NCI-H2081 treated with DMSO at 0.1 percent for 48 hours (cell line): ENCODE measurements around the gene ZC3H14.

Experiments used
- DNase-seq: peaks from one replicate; lab custom pipeline; 2025; lab: John Stamatoyannopoulos, UW

The ZC3H14 gene

DNA sequence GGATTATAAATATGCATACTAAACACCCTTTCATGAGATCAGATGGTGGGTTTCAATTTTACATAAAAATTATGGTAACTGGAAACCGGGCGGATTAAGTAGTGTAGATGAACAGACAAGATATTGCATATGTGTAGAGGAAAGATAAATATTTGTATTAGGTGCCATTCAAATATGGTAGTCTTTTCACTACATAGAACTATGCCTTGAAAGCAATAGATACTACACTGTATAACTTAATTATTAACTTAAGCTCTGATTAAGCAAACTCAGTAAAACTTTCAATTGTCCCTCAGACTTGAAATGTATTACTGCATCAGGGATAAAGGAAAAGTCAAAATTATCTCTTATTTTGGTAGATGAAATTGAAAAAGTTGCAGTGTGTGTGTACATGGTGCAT is 10.0 kb upstream of the ZC3H14 start:
- DNase-seq: no peak

GRCh38 chr14:88553886-88554456 is 8.9 kb upstream of the ZC3H14 start:
- no peak for DNase-seq

DNA sequence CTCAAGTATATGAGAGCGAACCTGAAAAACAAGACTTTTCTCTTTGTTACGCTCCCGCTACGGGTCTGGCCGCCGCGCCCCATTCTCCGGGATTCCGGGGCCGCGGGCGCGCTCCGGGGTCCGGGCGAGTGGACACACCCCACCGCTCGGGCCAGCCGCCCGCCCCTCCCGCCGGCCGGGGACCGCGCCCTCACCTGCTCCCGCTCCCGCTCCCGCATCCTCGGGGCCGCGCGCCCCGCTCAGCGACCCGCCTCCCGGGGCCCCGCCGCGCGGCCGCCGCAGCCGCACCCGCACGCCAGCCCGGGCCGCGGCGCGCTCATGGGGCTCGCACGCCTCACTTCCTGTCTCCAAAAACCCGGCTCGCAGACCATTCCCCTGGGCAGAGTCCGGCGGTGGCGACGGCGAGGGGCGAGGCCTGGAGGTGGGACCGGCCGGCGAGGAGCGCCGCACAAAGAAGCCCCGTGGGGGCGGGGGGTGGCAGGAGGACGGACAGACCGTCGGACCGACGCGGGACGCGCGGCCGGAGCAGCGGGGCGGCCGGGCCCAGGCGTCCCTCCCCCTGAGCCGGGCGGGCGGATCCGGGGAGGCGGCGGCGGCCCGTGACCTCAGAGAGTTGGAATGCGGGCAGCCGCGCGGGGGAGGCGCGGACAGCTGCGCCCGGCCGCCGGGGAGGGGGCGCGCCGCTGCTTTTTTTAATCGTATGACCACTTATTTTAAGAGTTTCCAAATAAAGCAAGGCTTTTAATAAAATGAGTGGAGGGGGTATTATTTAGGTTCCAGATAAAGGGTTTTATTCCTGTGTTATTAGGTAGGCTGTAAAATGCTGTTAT is 8.2 kb upstream of the ZC3H14 start, which contains the start of gene PTPN21:
TSS of gene PTPN21 (minus strand) at position 551 of the 830 bp plus-strand sequence. CDS start 4,590 bp downstream, outside the sequence.
- DNase-seq: no peak

DNA sequence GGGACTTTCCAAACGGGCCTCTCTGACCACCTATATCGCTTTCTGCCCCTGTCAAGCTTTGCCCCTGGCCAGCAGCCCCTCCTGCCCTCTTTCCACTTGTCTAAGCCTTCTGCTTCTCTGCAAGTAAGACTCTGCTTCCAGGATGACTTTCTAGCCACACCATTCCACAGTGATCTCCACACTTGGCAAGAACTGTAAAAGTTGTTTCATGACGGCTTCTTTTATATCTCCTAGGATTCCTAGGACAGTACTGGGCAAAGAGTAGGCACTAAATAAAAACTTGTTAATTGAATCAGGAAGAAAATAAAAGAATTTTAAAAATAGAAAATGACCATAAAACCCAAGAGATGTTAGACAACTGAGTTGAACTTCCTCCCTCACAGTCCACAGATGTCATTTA is 6.3 kb upstream of the ZC3H14 start:
- DNase-seq: no peak

DNA sequence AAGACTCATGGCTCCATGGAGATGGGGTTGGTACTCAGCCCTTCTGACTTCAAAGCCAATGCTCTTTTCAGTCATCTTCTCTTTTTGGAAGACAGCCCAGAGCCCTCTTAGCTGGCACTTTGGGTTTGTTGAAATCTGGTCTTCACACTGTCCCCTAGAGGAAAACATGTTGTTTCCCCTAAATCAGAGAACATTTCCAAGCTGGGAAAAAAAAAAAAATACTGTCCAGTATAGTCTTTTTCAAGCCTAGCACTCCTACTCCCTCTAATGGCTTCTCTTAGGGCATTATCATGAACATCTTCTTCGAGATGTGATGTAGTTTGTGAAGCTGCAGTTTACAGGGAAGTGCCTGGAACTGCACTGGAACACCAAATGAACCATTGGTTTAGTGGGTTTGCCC is 3.0 kb upstream of the ZC3H14 start:
- DNase-seq: no peak

DNA sequence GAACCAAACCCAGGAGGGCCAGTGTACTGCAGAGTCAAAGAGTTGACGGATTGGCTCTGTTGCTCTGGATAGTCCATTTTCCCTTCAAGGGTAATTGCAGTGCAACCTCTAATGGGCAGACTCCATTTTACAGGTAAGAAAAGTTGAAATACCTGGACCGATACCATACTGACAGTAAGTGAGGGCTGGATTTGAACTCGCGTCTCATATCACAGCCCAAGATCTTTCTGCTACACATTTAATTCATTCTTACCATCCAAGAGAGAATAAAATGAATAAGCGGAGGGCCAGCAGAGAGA is 356 bp upstream of the ZC3H14 start:
- DNase-seq: no peak

DNA sequence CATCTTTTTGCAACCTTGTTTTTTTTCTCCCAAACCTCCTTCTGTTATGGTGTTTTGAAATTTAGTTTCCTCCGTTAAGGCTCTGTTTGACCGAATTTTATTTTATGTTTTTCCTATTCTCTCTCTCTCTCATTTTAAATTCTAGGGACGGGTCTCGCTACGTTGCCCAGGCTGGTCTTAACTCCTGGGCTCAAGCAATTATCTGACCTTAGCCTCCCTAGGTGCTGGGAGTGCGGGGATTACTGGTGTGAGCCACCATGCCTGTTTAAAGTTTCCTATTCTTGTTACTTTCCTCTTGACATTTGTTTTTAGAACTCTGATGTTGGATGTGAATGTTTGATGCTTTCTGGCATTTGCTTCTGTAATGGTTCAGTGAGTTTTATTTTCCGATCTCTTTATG is 1.0 kb downstream of the ZC3H14 start:
- DNase-seq: no peak

GRCh38 chr14:88565427-88565826 is 2.6 kb downstream of the ZC3H14 start:
- DNase-seq: no peak

DNA sequence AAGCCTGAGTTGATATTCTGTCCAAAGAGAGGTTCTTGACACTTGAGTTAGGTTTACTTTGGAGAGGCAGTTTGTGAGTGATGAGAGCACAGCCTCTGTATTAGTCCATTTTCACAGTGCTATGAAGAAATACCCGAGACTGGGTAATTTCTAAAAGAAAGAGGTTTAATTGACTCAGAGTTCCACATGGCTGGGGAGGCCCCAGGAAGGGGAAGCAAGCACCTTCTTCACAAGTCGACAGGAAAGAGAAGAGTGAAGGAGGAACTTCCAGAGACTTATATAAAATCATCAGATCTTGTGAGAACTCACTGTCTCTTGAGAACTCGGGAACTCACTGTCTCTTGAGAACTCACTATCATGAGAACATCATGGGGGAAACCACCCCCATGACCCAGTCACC is 5.4 kb downstream of the ZC3H14 start:
- no peak for DNase-seq

DNA sequence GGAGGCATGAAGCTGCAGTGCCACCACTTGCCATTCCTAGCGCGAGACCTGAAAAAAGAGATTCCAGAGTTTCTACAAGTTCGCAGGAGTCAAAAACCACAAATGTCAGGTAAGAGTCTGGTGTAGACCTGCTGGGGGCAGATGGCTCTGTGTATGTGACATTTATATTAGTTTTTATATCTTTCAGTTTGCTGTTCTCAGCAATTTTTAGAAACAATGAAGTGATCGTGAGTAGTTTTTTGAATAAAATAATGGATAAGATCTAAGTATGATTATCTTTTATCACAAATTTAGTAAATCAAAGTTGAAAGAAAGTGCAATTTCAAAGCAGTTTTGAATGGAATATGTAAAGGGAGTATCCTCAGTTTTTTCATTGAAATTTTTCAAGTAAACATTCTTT is 9.3 kb downstream of the ZC3H14 start:
- DNase-seq: no peak

DNA sequence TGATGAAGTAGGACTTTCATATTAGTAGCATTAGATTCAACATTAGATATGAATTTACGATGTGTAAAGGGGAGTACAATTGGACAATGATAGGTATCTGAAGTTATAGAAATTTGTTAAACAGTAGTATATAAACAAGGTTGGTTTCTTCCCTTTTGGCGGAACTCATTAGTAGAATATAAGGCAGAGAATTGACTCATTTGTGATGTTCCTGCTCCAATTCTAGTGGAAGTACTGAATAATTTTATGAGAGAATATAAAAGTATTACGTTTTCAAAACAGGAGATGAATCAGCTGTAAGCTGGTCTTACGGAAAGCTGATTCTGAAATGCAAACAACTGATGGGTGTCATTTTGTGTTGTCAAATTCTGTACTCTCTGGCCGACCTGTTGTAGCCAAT is 13.4 kb downstream of the ZC3H14 start:
- DNase-seq: no peak

DNA sequence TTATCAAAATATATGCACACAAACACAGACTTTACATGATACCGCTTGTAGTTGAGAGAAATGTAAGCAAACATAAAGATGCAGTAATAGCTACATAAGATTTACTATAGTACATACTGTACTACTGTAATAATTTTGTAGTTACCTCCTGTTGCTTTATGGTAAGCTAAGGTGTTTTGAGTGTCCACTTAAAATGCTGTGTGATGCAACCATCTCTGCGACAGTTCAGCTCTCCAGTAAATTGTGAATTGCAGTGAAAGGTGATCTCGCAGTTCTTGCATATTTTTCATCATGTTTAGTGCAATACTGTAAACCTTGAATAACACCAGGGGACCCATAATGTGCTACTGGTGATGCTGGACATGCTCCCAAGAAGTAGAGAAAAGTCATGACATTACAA is 21.6 kb downstream of the ZC3H14 start:
- no peak for DNase-seq

DNA sequence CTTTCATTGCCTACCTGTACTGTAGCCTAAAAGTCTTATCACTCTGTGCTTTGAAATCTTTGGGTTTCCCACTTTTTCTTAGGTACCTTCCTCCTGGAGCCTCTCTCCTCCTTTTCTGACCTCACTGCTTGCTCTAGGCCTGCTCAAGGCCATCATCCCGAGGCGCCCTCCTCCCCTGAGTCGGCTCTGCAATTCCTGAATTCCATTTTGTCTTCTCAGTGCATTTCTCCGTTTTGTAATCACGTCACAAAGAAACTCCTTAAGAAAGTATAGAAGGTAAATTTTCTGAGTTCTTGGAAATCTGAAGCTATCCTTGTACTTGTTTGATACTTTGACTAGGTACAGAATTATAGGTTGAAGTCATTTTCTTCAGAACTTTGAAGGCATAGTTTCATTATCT is 25.2 kb downstream of the ZC3H14 start:
- no peak for DNase-seq

DNA sequence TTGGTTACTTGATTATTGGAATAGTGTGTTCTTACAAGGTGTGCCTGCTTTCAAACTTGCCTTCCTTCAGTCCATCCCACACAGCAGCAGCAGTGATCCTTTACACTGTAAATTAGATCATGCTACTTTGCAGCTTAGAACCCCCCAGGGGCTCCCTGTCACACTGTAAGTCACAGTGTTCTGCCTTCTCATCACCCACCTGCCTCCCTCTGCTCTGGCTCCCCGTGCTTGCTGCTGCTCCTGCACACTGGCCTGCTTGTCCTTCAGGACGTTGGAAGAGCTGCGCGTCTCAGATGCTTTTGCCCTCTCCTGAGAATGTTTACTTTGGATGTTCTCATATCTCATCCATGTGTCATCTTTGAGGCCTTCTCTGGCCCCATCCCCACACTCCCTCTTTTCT is 27.3 kb downstream of the ZC3H14 start:
- DNase-seq: no peak

DNA sequence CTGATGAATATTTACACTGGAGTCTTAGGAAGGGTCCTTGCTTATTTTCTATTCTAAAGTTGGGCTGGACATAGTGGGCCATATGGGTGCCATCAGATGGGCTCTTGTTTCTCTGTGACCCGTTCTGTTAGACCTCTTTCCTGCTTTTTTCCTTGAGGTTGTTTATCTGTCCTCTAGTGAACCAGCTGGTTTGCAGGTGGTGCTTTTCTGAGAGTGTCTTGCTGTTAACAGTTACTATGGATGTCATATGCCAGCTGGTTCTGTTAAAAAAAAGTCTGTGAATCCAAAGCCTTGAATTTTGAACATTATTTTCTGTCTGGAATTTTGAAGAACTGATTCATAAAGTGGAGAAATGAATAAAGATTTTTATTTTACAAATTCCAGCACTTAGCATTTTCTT is 29.2 kb downstream of the ZC3H14 start:
- DNase-seq: no peak

DNA sequence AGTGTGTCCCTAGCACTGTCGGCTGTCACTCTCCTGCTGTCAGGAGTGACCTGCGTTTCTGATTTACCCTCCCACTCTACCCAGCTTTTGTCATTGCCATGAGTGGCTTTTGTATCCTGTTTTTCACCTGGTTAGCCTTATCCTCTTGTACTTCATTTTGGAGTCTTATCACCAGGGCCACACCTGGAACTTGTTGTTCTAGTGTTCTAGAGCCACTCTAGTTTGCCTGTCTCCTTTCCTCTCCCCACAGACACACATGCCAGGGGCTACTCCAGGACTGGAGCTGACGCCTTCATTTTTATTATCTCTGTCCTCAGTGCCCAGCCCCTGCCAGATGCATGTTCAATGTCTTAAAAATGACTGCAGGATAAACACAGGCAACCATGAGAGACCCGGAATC is 34.2 kb downstream of the ZC3H14 start:
- DNase-seq: no peak

- DNase-seq: no peak
Measured at GRCh38 chr14:88597601-88598000, 34.8 kb downstream of the ZC3H14 start.

DNA sequence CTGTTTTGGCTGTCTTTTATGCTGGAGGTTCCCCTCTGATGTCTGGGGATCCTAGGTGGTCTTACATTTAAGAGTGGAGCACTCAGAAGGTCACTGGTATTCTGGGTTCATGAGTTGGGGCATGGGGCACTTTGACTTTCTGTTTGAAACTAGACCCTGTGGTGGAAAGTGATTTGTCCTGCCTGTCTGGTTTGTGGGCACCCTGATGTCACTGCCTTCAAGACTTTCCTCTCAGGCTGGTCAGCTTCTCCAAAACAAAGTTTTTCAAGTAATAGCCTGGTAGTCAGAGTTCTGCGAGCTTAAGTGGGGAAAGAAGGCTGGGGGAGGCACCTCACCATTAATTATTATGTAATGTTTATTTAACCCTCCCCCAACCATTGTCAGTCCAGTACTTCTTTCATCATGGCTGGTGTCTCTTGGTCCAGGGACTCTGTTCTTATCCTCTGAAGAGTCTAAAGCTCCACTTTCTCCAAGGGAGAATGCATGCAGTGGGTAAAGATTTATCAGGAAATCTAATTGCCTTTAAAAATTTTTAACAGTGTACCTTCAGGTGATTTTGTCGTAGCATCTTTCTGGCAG is 35.3 kb downstream of the ZC3H14 start:
- no peak for DNase-seq

DNA sequence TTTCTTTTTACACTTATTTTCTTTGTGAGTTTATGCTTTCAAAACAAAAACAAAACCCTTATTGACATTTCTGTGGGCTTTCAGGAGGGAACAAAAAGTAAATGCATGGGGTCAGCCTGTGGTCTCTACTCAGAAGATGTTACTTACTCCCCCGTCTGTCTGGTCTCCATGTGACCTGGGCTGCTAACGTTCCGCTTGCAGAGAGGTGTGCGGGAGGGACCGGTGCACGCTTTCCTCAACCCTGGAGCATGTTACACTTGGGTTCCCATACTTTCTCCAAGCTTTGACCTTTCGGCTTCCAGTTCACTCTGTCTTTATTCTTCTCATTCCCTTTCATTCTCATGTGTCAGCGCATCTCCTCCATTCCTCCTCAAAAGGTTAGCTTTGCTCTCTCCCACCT is 36.5 kb downstream of the ZC3H14 start:
- no peak for DNase-seq

- DNase-seq: no peak
Measured at GRCh38 chr14:88599761-88600439, 37.1 kb downstream of the ZC3H14 start.

DNA sequence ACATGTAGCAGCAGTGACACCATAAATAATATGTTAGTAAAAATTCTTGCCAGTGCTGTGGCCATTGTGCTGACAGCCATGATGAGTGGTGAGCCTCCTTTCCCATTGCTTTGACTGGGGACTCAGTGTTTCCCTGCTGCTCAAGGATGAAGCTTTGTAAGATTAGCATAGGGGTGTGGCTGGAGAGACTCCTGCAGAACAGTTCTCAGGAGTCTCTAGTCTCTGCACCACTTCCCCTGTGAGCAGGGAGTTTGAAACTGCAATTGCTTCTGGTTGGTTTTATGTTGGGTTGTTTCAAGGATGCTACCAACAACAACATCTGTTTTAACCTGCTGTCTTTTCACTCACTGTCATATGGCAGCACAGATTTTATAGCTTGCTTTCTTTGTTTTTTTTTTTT is 41.4 kb downstream of the ZC3H14 start:
- DNase-seq: no peak

- no peak for DNase-seq
Measured at GRCh38 chr14:88605594-88605993, 42.8 kb downstream of the ZC3H14 start.

DNA sequence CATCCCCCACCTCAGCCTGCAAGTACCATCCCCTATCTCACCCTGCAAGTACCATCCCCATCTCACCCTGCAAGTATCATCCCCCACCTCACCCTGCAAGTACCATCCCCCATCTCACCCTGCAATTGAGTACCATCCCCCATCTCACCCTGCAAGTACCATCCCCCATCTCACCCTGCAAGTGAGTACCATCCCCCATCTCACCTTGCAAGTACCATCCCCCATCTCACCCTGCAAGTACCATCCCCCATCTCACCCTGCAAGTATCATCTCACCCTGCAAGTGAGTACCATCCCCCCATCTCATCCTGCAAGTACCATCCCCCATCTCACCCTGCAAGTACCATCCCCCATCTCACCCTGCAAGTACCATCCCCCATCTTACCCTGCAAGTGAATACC is 45.0 kb downstream of the ZC3H14 start:
- no peak for DNase-seq
